ENCODE results near the gene CLEC2B.
"Not testable (repeated sequence)": the region's sequence is repeated elsewhere in the genome, so short reads cannot be mapped to it uniquely, and the experiment has no call there.

The CLEC2B gene

DNA sequence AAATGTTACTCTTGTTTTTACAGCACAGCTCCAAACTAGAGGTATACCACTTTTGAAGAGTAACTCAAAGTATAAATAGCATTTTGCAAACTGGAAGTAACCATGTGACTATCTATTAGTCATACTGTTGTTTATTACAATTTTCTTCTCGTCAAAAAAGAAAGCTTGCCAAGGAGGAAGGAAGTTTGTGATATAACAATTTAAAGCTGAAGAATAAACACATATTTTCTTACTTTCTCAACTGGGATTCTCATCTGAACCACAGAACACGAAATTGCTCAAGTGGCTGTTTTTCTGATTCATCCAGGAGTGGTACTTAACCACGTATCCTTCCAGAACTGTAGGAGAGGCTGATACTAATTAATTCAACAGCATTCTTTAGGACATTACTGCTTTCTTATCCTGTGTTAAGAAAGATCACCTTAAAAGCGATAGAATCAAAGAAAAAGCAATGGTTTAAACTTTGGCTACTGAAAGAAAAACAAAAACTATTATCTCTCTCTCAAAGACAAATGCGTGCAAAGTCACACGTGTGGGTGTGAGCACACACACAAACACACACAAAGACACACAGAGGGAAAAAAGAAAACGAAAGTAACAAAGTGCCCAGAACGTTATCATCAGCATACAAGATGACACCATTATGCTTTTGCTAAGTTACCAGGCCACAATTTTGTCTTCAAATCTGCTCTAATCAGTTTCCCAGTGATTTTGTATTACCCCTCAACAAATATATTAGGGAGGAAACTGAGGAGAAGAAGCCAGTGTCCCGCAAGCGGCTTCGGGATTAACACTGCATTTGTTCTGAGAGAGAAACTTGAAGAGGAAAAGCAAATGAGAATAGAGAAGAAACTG, at the start of gene CLEC2B:
Gene CLEC2B, minus strand, starts transcription at position 48 of the 855 bp plus-strand sequence.
- no peak for DNase-seq

DNA sequence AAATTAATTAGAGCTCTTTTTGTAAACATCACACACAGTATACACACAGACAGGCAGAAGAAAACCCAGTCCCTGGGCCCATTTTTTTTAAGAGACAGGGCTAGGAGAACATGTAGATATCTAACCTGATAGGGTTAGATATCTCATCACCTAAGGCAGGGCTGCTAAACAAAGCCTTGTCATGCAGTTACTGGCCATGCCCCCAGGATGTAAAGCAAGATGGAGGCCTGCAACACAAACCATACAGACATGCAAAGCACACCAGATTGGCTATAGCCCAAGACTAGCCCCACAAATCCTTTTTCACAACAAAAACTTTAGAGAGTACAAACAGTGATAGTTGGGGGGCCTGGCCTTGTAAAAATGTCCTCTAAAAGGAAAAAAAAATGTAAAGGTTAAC, 42.6 kb upstream of the CLEC2B start:
- no peak for DNase-seq

DNA sequence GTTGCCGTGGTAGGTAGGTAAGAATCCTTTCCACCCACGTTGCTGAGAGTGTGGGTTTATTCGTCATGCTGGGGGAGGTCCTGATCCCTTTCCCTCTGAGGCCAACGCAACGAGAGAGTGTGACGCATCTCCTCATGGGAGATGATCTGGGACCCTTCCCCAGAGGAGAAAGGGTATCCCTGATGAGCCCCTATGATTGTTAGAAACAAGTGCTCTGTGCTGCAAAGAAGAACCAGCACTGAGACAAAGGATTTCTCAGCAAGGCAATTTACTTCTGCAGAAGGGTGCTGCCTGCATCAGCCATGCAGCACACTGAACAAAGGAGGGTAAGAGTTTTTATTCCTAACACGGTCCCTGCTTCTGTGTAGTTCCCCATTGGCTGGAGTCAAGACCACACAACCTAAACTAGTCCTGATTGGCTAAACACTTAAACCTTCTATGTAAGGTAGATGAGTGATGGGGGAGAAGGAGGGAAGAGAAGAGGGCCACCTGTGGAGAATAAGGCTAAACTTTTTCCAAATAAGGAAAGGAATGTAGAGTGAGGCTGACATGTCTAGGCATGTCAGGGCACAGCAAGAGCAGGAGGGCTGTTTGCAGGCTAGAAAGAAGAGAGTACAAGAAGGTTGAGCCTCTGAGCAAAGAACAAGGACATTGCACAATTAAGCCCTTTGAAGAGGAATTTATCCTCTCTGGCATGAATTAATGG, 41.7 kb upstream of the CLEC2B start:
- DNase-seq, result no peak

DNA sequence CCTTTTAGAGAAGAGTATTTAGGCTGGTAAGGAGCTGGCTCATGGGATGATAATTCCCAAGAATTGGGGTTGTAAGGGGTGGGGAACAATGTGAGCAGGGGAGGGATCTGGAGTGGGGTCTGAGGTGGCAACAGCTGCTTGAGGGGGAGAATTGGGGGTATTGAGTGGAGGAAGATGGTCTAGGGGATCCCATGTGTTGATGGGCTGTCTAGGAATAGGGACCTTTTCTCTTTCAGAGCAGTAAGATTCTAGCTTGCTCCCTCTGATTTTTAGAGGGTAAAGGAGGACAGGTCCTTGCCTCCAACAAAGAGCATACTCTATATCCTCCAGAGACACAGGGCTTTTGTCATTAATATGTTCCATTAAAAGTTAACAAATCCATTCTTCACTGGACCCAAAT, 40.6 kb upstream of the CLEC2B start:
- no peak for DNase-seq

DNA sequence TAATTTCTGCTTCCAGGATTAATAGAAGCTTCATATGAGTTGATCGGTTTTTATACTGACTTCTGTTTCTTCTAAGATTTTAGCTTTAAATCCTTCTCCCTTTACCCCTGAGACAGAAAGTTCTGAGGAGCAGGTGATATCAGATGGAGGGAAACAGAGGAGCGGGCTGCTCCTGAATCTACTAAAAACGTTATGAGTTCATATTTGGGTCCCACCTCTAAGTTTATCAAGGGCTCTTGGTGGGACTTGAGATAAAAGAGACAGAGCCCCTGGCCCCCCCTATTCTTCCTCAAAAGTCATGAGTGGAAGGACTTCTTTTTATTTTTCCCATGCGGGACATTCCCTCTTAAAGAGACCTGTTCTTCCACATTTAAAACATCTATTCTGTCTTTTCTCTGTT, 39.2 kb upstream of the CLEC2B start:
- DNase-seq, result no peak

- DNase-seq, result no peak
Measured at GRCh38 chr12:9907769-9908168, 38.6 kb upstream of the CLEC2B start.

DNA sequence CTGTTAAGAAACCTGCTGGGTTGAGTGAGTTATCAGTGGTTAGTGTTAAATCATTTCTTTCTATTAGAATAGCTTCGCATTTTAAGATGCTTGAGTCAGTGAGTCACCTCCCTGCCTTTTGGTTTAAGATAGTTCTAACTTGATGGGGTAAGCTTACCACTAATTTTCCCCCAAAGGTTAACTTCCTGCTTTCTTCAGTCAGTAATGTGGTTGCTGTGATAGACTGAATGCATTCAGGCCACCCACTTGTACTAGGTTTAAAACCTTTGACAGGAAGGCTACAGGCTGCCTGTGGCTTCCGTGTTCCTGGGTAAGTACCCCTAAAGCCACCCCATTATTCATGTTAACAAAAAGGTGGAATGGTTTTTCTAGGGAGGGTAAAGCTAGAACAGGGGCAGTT, 37.7 kb upstream of the CLEC2B start:
- DNase-seq, result no peak

DNA sequence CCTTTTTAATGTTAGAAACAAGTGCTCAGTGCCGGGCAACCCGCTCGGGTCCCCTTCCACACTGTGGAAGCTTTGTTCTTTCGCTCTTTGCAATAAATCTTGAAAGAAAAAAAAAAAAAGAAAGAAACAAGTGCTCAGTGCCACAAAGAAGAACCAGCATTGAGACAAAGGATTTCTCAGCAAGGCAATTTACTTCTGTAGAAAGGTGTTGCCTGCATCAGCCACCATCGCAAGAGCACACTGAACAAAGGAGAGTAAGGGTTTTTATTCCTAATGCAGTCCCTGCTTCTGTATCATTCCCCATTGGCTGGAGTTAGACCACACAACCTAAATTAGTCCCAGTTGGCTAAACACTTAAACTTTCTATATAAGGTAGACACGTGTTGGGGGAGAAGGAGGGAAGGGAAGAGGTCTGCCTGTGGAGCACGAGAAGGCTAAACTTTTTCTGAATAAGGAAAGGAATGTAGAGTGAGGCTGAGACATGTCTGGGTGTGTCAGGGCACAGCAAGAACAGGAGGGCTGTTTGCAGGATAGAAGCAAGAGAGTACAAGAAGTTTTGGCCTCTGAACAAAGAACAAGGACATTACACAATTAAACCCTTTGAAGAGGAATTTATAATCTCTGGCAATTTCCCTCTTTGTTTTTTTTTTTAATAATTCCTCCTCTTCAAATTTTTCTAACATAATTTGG, 33.5 kb upstream of the CLEC2B start:
- no peak for DNase-seq

- no peak for DNase-seq
Measured at GRCh38 chr12:9900930-9901329, 31.8 kb upstream of the CLEC2B start.

DNA sequence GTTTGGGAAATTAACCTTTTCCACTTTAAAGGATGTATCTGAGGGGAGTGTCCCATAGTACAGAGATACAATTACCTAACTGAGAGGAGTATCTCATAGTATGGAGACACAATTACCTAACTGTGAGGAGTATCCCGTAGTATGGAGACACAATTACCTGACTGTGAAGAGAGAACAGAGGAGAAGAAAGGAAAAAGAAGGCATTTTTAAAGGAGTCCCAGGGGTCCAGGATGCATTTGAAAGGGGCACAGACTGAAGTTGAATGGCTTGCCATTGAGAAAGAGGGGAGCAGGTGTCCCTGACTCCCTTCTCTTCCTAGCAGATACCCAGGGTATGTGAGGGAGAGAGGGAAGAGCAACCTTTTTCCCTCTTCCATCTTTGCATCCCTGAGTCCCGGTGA, 30.1 kb upstream of the CLEC2B start:
- DNase-seq, result no peak

DNA sequence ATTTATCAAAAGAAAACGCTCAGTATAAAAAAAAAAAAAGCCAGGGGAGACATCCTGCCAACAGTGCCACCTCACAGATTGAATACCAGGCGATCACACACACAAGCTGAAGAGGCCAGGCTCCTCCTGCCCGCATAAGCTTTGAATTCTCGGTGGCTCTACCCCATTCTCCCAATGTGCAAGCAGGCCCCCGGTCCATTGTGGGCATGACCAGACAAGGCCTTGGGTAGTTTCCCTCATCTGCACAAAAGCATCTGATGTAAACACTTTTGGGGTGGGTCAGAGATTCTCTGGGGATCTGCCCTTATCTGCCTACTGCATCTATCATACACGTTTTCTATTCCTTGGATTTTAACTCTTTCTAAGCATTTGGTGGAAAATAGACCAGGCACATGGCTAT, 28.4 kb upstream of the CLEC2B start:
- no peak for DNase-seq

DNA sequence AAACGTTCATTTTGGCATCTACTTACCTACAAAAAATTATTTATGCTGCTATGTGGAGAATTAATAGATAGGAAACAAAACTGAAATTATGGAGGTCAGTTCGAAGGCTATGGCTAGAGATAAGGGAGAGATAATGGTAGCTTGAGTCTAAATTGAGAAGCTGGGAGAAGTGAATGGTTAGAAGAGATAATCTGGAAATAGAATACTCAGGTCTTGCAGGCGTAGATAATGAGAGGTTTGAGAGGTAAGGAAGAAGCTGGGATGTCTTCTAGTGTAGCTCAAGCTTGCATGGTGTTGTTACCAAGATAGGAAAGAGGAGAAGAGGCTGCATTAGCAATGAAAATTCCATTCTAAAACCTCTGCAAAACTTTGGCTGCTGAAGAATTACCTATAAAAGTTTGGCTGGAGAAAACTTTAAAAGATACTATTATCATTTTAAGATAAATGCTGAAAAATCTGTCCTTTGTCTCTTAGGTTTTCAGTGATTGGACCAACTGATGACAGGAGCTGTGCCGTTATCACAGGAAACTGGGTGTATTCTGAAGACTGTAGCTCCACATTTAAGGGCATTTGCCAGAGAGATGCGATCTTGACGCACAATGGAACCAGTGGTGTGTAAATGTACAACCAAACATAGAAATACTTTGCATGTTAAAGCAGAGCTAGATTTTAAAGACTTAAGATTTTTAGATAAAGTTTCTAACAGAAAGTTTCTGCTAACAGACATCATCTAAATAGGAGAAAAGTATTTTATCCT, 26.2 kb upstream of the CLEC2B start:
- DNase-seq, result no peak

- no peak for DNase-seq
Measured at GRCh38 chr12:9888665-9889273, 19.6 kb upstream of the CLEC2B start.

DNA sequence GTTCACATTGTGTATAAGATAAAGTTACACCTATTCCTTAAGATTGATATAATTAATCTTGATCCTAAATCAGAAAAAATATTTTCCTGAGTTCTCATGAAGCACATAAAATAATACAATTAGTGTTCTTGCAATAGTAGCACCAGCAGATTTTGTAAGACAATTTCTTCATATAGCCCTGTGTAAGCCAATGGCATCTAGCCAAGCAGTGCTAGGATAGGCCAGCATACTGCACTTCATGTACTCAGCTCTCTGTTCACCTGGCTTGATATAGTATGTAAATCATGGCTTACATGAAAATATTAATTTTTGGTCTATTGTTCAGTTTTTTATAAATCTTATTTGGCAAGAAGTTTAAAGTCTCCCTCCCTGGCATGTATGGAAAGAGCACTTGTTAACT, 14.0 kb upstream of the CLEC2B start:
- no peak for DNase-seq

DNA sequence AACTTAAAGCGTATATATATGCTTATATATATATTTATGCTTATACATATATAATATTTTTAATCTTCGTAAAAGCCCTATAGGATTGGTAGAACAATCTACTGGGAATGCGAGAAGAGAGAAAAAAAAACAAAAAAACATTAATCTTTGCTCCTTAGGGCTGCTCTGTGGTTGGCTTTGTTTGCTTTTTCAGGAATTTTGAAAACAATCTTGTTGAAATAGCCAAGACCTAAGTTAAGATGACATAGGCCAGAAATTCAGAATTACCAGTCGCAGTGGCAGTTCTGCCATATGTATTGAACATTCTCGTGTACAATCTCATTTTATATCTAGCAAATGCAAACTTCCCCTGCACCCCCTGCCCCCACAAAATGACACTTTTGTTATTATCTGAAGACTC, 12.8 kb upstream of the CLEC2B start:
- DNase-seq, result no peak

GRCh38 chr12:9881246-9881645, 12.1 kb upstream of the CLEC2B start, which contains the start of gene KLRF2:
Gene KLRF2, plus strand, starts transcription at chr12:9881489. Its CDS starts 107 bp downstream, at chr12:9881596.
- no peak for DNase-seq

DNA sequence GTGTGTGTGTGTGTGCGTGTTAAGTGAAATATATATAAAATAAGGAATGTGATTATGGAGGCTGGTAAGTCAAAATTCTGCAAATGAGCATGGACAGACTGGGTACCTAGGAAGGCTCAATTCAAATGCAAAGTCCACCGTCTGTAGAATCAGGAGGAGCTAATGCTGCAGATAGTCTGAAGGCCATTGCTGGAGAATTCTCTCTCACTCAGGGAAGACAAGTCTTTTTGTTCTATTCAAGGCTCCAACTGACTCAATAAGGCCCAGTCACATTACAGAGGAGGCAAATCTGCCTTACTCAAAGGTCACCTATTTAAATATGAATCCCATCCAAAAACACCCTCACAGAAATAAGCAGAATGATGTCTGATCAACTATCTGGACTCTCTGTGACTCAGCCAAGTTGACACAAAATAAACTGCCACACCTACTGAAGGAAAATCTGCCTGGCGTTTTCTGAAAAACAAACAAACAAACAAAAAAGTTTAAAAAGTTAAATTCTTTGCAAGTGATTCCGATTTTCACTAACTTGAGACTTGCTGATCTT, 11.5 kb upstream of the CLEC2B start:
- DNase-seq, result no peak

GRCh38 chr12:9876120-9876519, 7.0 kb upstream of the CLEC2B start:
- DNase-seq, result not testable (repeated sequence)

- no peak for DNase-seq
Measured at GRCh38 chr12:9872742-9873141, 3.6 kb upstream of the CLEC2B start.

- no peak for DNase-seq
Measured at GRCh38 chr12:9872162-9872561, 3.0 kb upstream of the CLEC2B start.

DNA sequence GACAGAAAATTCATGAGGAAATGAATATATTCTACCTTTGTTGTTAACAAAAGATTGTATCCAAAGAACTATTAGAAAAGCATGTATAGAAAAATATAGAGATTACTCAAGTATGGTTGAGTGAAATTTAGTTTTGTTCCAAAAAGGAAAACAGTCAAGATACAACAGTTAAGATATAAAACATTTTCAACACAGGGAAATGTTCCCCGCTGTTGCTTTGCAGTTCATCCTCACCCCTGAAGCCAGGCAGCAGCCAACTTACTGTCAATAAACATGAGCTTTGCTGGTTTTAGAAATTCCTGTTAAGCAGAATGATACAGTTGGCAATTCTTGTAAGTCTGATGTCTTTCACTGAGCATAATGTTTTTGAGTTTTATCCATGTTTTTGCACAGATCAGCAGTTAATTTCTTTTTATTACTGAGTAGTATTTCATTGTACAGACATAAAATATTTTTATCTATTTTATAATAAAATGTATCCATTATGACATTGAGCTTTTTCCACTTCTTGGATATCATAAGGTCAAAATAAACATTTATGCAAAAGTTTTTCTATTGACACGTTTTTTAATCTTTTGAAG, 1.2 kb upstream of the CLEC2B start:
- no peak for DNase-seq

DNA sequence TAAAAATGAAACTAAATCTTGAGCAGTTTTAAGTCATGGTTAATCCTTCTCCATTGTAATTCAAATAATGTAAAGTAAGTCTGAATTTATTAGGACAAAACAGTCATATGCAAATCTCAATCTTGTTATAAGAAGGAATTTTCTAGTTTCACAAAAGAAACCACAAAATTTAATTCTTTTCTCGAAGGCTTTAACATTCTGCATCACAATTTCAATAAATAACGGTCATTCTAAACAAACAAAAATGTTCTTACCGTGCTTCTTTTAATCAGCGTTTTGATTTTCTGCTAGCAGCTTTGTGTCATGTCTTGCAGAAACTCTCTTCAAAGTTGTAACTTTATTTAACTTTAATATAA, 225 bp downstream of the CLEC2B start:
- DNase-seq, result no peak
